Right lobe of liver (tissue), 4 donors: ENCODE results near the gene PPP2R5B.

Source experiments
- POLR2A ChIP-seq: fragments of 450-650 bp; IDR thresholded peaks from one replicate; pipeline ENCODE4 v1.6.1; 2017; ENCODE audit warnings: antibody characterized with exemption, mild to moderate bottlenecking
- TF ChIP-seq, protein P1 (sequence below), 4 donors: fragments of 200-600 bp in 3 of 4; fragments of 450-650 bp in 1 of 4; IDR thresholded peaks; one replicate each; pipeline versions ENCODE4 v1.5.1 to v1.8.0; 2016 to 2022; ENCODE audit warnings: antibody characterized with exemption in 4 of 4, mild to moderate bottlenecking in 2 of 4
- donor health status: DM: no; HTN: no; CAD: no.
- donor health status: DM: no; HTN: no; CAD: no.
- donor health status: DM: no; HTN: yes; CAD: no.

- TF ChIP-seq, protein P1, sequence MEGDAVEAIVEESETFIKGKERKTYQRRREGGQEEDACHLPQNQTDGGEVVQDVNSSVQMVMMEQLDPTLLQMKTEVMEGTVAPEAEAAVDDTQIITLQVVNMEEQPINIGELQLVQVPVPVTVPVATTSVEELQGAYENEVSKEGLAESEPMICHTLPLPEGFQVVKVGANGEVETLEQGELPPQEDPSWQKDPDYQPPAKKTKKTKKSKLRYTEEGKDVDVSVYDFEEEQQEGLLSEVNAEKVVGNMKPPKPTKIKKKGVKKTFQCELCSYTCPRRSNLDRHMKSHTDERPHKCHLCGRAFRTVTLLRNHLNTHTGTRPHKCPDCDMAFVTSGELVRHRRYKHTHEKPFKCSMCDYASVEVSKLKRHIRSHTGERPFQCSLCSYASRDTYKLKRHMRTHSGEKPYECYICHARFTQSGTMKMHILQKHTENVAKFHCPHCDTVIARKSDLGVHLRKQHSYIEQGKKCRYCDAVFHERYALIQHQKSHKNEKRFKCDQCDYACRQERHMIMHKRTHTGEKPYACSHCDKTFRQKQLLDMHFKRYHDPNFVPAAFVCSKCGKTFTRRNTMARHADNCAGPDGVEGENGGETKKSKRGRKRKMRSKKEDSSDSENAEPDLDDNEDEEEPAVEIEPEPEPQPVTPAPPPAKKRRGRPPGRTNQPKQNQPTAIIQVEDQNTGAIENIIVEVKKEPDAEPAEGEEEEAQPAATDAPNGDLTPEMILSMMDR (IDR thresholded peaks at IDR 0.05), result no peak
- no peak for TF ChIP-seq POLR2A
Observed at GRCh38 chr11:64910451-64911093, 13.9 kb upstream of the PPP2R5B start.
